WERI-Rb-1 (cell line): ENCODE measurements around the gene DHX58.

Experiments
- DNase-seq: peaks from one replicate; pipeline ENCODE4 v3.0.0-alpha.2; 2020
- H3K27ac ChIP-seq: fragments of 250-450 bp; sonication (Bioruptor Pico); 2 replicates; pipeline ENCODE4 v1.5.1; 2020; ENCODE audit warnings: mild to moderate bottlenecking, moderate library complexity
- H3K27me3 ChIP-seq: fragments of 250-450 bp; sonication (Bioruptor Pico); 2 replicates; pipeline ENCODE4 v1.5.1; 2021; ENCODE audit warnings: mild to moderate bottlenecking, low read depth, moderate library complexity; ENCODE audit not compliant: insufficient read depth, severe bottlenecking
- H3K36me3 ChIP-seq: fragments of 250-450 bp; sonication (Bioruptor Pico); 2 replicates; pipeline ENCODE4 v1.5.1; 2020; ENCODE audit warnings: mild to moderate bottlenecking, moderate library complexity
- H3K4me3 ChIP-seq: 2 replicates; pipeline ENCODE4 v1.5.1; 2011; ENCODE audit warnings: low read depth, mild to moderate bottlenecking, control low read depth, low read length
- H3K9me3 ChIP-seq: fragments of 250-450 bp; sonication (Bioruptor Pico); 2 replicates; pipeline ENCODE4 v1.5.1; 2021; ENCODE audit warnings: mild to moderate bottlenecking, moderate library complexity; ENCODE audit not compliant: severe bottlenecking
- TF ChIP-seq, protein P1 (sequence below): IDR thresholded peaks from 2 replicates; pipeline ENCODE4 v1.5.1; 2011; ENCODE audit warnings: low read depth, mild to moderate bottlenecking, control low read depth, inconsistent platforms, low read length

The DHX58 gene

GRCh38 chr17:42120161-42120769, 7.8 kb upstream of the DHX58 start:
- Histone ChIP-seq H3K4me3 (peak overlapping the region; percentile 59), H3K27me3 (no peaks in the 10 kb centered on the region), H3K9me3 (no peaks in the 10 kb centered on the region), H3K27ac (no peak overlapping the region), H3K36me3 (peaks cover 57% of the 10 kb centered on the region)
- TF ChIP-seq, protein P1, sequence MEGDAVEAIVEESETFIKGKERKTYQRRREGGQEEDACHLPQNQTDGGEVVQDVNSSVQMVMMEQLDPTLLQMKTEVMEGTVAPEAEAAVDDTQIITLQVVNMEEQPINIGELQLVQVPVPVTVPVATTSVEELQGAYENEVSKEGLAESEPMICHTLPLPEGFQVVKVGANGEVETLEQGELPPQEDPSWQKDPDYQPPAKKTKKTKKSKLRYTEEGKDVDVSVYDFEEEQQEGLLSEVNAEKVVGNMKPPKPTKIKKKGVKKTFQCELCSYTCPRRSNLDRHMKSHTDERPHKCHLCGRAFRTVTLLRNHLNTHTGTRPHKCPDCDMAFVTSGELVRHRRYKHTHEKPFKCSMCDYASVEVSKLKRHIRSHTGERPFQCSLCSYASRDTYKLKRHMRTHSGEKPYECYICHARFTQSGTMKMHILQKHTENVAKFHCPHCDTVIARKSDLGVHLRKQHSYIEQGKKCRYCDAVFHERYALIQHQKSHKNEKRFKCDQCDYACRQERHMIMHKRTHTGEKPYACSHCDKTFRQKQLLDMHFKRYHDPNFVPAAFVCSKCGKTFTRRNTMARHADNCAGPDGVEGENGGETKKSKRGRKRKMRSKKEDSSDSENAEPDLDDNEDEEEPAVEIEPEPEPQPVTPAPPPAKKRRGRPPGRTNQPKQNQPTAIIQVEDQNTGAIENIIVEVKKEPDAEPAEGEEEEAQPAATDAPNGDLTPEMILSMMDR: no peak
- DNase-seq: no peak

DNA sequence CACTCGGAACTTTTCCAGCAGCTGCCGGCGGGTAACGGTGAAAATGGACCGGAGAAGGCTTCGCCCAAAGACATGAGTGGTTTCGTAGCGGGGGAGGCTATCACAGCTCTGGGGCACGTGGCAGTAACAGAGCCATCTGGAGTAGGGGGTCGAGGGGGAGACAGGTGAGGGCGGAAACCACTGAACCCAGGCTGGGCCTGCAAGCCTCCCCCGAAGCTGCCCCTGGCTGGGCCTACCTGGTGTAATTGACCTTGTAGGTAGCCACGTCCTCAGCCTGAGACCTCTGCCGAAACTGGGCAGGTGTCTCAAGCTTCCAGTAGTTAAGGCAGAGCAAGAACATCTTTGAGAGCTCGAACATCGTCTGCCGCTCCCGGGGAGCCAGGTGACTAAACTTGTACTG, 6.8 kb upstream of the DHX58 start:
- Histone ChIP-seq H3K4me3 (no peak overlapping the region), H3K36me3 (peaks cover 55% of the 10 kb centered on the region), H3K9me3 (no peaks in the 10 kb centered on the region), H3K27me3 (no peaks in the 10 kb centered on the region), H3K27ac (no peak overlapping the region)
- TF ChIP-seq, protein P1: no peak
- DNase-seq: no peak

DNA sequence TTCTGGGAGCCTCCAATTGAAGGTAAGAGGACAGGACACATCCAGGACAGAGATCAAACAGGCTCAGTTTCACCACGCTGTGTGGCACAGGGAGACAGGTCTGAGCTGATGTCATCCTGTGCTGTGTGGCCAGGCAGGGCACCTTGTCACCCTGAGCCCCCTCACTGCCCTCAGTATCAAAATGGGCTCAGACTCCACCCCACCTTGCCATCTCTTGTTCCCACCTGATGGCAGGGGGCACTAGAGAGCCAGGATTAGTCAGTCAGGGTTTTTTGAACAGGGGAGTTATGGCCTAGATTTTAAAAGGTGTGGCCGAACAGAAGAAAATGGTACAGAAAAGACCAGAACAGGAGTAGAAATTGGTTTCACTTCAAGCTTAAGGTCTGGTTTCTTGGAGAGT, 6.0 kb upstream of the DHX58 start:
- peaks cover 62% of the 10 kb centered on the region for H3K36me3 ChIP-seq
- no peak overlapping the region for H3K27ac ChIP-seq
- DNase-seq: peak; percentile 74

DNA sequence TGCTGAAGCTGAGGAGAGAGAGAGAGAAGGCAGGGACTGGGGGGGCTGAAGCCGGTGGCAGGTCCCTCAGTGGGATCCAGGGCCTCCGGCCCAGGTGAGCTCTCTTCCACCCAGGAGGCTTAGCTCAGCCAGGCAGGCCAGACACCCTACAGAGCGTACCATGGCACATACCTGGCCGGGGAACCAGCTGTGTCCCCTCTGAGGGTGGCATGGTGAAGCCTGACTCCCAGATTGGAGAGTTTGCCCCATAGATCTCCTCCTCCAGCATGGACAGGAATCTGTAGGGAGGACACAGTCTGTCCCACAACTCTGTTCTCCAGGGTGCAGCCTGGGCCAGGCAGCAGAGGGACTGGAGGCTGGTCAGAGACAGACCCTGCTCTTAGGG, 5.6 kb upstream of the DHX58 start:
- H3K27ac ChIP-seq: no peak overlapping the region
- peaks cover 66% of the 10 kb centered on the region for H3K36me3 ChIP-seq
- no peak for DNase-seq
- H3K9me3 ChIP-seq: no peaks in the 10 kb centered on the region
- no peak overlapping the region for H3K4me3 ChIP-seq
- no peaks in the 10 kb centered on the region for H3K27me3 ChIP-seq
- TF ChIP-seq, protein P1: no peak

More for the DNA sequence above, 6.0 kb upstream of the DHX58 start:
- Histone ChIP-seq H3K9me3 (no peaks in the 10 kb centered on the region), H3K27me3 (no peaks in the 10 kb centered on the region), H3K4me3 (no peak overlapping the region)
- TF ChIP-seq, protein P1: peak; percentile 69

DNA sequence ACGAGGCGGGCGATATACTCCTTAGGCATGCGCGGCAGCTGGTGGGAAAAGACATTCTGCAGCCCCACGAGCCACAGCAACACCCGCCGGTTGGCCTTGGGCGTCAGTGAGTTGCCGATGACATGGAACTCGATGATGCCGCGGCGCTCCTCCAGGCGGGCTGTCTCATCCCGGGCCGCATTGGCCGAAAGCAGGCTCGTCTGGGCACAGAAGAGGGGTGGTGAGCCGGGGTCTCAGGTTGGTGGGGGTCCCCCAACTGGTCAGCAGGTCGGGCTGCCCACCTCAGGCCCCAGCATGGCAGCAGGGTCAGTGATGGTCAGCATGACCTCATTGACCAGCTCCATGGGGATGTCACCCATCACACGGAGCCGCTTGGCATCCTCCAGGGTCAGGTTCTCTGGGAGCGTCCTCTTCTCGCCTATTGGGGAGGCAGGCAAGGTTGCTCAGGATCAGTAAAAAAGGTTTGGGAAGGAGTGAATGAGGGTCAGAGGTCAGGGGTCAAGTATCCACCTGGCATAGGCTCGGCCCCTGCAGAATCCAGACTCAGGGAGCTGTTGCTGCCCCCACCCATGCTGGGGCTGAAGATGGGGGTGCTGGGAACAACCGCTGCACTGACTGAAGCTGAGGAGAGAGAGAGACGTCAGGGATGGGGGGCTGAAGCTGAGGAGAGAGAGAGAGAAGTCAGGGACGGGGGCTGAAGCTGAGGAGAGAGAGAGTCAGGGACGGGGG, 5.0 kb upstream of the DHX58 start:
- DNase-seq: no peak
- H3K36me3 ChIP-seq: peaks cover 66% of the 10 kb centered on the region

More for the DNA sequence above, 5.0 kb upstream of the DHX58 start:
- TF ChIP-seq, protein P1: no peak
- Histone ChIP-seq H3K27me3 (no peaks in the 10 kb centered on the region), H3K27ac (no peak overlapping the region), H3K9me3 (no peaks in the 10 kb centered on the region), H3K4me3 (no peak overlapping the region)
